Measurements from ENCODE around the gene TSGA10.

GRCh38 chr2:99032001-99032400 is 122.7 kb downstream of the TSGA10 start:
- TF ChIP-seq CTCF (IDR thresholded peaks at IDR 0.05) (no peak), POLR2A (IDR thresholded peaks at IDR 0.05) (no peak)

All from body of pancreas (tissue), 4 donors.